Activated CD4-positive, alpha-beta T cell treated with anti-CD3 and anti-CD28 coated beads for 1 hour (primary cell): ENCODE measurements around the gene CRYGN.

Experiments
- DNase-seq: peaks from one replicate; pipeline ENCODE4 v3.0.0-alpha.2; 2020

CRYGN gene

DNA sequence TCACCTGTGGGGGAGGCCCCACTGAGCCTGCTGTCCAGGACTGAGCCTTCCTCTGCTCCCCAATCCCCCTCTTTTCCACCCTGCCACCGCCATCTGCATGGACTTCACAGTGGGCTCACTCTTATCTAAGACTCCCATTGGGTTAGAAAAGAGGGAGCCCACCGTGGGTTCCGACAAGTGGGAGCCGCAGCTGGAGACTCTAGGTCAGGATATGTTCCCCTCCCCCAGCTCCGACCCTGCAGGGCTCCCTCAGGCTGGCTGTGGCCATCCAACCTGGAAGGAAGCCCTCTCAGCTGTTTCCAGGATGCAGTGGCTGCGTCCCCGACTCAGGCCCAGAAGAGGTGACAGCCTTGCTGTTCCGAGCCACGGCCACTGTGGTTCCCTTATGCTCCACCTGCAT, 34.9 kb downstream of the CRYGN start:
- no peak for DNase-seq

DNA sequence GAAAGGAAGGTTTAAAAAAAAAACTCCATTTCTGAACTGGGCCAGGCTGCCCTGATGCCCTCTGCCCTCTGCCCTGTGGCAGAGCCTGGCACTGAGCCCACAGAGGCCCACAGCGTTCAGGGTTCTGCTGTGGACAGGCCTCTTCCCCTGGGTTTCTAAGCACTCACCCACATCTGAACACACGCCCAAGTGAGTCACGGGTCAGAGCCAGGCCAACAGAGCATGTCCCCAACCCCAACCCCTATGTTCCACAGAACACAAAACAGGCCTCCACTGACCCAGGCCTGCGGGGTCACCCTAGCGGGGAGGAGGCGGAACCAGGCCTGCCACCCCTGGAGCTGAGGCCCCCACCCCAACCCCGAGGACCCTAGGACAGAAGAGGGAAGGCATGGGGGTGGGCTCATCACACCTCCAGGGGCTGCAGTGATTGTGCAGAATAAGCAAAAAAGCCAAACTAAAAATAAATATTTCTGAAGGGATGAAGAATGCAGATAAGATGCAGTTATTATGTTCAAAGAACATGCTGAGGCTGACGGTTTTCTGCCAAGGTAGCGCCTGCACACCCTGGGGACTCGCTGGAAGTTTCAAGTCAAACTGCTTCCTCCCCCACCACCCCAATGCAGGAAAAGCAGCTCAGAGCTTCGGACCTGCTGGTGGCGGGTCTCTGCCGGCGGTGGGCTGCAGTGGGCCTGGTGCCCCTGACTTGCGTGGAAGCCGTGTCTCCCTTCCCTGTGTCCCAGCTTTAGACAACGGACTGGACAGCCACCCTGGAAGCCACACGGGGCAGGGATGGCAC, 35.5 kb downstream of the CRYGN start:
- no peak for DNase-seq

DNA sequence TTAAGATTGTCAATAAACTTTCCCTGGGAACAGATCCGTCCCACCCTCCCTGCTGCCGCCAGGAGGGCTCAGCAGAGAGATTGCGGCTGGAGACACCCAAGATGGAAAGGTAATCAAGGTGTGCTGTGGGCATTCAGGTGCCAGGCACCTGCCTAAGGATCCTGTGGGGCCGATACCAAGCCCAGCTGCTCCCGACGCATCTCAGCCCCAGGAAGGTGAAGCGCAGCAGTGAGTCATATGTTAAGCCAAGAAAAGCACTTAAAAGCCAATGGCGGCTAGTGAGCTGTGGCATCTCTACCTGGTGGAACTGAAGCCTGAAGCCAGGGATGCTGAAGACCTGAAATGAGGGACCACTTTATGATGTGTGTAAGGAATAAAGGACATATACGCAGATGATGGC, 36.2 kb downstream of the CRYGN start:
- no peak for DNase-seq

DNA sequence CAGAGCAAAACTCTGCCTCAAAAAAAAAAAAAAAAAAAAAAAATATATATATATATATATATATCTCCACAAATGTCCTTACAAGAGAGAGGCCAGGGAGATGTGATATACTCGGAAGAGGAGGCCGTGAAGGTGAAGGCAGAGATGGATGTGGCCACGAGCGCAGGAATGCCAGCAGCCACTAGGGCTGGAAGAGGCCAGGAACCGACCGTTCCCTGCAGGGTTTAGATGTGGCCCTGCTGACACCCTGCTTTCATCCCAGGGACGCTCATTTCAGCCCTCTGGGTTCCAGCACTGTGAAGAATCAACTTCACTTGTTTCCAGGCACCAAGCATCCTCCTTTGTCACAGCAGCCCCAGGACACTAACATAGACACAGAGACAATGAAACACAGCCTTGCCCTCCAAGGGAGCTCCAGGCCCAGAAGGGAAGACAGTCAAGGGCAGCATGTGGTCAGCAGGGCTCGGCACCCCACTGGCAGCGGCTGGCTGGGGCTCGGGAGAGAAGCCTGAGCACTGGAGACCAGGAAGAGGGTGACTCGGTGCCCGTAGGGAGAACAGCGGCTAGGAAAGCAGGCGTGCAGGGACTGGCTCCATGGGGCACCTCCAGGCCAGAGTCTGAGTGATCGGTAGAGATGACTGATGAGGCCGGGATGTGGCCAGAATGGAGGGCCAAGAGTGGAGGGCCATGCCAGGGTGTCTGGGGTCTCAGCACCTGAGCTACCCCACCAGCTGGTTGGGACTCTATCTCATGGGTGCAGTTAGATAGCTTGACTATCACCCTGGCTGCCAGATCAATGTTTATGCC, 37.7 kb downstream of the CRYGN start:
- no peak for DNase-seq

DNA sequence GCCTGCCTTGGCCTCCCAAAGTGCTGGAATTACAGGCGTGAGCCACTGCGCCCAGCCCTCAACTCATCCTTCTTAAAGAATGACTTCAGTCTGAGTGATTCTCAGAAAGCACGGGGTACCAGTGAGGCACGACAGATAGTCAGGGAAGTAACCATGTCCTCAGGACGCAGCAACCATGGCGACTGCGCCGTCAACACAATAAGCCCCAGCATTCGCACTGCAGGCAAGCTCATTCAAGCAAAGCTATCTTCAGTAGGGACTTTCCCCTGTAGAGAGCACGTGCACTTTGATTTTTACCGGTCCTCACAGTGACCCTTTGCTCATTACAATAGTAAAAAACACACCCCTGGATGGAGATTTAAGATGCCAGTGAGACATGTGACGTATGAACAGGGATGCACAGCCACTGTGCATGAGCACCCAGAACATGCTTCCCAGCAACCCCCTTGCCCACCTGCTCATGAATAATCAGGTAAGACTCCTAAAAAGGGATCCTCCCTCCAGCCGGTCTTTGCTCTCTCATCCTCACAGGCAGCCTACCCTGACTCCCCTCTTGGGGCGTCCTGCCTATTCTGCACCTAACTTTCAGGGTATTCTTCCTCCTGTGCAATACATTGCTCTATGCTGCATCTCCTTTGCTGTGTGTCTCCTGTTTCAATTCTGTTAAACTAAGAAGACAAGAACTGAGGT, 39.2 kb downstream of the CRYGN start:
- no peak for DNase-seq

DNA sequence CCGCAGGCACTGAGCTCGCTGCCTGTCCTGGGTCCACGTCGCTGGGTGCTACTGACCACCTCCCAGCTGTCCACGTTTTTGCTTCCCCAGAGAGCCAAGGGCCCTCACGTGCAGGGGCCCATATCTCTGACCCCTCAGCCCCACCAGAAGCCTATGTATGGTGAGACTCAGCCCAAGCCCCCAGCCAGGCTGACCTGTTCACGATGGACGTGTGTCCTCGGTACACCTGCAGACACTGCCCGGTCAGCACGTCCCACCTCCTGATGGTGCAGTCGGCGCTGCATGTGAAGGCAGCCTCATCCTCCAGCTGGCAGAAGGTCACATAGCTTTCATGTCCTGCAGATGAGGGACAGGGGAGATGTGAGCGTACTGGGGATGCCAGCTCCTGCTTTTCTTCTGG, 40.0 kb downstream of the CRYGN start:
- DNase-seq = no peak

DNA sequence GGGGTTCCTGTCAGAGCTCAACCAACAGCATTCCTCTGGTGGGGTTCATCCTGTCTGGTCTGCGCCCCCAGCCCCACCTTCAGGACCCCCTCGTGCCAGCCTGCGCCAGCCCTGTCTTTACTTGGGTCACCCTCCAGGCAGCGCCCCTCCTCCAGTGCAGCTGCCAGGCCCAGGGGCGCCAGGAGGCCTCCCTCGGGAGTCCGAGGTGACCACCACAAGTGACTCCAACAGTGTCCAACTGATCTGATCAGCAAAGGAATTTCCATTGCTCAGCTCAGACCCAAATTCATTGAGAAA, 40.7 kb downstream of the CRYGN start:
- DNase-seq = no peak

DNA sequence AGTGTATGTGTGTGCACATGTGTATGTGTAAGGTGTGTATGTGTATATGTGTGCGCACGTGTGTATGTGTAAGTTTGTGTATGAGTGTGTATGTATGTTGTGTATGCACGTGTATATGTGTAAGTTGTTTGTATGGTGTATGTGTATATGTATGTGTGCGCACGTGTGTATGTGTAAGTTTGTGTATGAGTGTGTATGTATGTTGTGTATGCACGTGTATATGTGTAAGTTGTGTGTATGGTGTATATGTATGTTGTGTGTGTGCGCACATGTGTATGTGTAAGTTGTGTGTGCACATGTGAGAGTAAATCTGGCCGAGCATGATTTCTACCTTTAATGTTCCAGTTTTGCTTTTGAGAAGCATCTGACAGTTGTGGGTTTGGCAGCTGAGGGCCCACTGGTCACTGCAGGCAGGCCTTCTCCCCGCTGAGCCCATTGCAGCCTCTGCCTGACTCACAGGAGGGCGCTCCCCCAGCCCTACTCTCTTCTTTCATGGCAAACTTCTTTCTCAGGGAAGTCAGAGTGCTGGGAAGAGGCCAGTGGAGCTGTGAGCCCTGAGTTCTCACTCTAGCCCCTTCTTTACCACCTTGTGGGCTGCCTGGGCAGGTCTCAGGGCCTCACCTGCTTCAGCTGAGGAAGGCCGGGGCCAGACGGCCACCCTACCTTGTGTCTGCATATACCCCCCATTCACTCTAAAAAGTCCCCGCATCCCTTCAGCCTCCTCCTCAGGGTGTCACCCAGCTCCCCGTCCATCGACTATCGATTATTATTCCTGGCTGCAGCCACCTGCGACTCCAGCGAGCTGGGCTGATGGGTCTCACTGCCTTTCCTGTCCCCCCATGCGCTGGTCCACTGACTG, 41.3 kb downstream of the CRYGN start:
- DNase-seq = no peak

DNA sequence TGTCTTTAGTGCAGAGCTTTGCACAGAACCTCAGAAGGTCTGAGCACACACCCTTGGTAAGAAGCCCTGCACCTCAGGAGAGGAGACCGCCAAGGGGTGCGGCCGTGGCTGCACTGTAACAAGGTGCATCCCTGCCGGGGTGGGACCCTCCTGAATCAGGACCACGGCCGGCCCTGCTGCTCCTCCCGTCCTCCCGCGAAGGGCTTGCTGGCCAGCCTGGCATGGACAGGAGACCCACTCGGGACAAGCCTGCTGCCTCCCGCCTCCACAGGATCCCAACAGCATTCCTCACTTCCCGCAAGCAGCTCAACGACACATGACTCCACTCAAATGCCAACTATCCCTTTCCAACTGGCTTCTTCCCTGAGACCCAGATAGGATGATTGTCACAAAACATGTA, 42.9 kb downstream of the CRYGN start:
- no peak for DNase-seq

DNA sequence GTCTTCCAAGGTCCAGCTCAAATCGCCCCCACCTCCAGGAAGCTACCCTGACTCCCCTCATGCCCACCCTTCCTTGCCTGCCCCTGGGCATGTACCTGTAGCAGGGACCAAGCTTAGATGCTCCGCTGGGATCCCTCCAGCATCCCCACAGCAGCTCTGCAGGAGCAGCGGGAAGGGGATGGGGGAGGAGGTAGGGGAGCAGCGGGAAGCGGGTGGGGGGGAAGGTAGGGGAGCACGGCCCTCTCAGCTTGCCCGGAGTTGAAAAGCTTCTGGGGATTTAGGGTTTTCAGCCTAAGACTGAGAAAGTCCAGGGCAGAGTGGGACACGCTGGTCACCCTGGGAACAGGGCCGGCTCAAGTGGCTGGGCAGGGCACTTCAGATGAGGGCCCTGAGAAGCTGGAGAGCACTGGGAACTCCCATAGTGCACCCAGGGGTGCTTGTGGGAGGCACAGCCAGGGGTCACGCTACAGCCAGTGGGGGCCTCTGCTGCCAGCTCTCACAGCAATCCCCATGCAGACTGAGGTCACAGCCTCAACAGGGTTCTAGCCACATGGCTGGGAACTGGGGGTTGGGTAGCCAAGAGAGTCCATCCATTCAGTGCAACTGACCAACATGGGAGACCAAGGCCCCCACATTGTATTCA, 43.5 kb downstream of the CRYGN start:
- DNase-seq = no peak

DNA sequence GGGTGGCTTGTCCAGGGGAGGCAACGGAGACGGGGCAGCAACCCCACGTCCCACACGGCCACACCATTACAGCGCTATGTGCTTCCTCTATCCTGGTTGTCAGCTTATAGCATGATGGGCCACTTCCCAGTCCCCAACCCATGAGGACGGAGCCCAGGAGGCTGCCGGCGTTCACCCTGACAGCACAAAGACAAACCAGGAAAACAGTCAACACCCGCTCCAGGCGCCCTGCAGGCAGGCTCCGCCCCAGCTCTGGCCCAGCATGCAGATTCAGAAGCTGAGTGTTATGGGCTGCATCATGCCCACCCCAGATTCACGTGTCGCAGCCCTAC, 44.9 kb downstream of the CRYGN start:
- no peak for DNase-seq

DNA sequence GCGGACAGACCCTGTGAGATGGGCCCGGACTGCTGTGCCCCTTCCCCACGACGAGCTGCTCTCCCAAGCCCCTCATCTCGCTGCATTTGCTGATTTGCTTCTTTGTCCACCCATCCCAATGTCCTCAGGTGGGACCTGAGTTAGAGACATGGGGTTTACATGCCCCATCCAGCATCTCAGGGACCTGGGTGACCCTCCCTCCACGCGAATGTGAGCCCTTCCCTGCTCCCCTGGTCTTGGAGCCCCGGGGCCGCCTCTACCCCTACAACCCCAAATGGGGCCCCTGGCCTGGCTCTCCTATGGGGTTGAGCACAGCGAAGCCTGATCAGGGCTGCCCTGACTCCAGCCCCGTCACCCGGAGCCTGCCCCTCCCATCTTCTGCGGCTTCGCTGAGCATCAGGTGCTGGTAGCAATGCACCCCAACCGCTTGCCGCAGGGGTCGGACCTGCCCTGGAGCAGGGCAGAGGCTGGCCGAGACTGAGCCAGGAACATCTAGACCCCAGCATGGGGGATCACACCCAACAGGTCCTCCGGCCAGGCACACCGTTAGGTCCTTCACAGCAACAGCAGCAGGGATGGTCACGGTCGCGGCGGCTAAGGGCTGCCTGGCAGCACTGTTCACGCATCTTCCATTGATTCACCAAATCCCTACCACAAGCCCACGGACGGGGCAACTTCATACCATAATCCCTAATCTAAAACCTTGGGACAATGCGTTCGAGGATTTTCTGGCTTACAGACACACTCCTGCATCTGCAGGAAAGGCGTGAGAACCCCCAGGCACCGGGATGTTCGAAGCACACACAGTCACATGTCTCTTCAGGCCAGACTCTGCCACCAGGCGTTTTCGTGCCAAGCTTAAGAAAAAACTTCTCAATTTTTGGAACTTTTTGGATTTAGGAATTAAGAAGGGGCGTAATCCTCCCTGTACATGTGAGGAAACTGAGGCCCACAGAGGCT, 45.6 kb downstream of the CRYGN start:
- DNase-seq = no peak

DNA sequence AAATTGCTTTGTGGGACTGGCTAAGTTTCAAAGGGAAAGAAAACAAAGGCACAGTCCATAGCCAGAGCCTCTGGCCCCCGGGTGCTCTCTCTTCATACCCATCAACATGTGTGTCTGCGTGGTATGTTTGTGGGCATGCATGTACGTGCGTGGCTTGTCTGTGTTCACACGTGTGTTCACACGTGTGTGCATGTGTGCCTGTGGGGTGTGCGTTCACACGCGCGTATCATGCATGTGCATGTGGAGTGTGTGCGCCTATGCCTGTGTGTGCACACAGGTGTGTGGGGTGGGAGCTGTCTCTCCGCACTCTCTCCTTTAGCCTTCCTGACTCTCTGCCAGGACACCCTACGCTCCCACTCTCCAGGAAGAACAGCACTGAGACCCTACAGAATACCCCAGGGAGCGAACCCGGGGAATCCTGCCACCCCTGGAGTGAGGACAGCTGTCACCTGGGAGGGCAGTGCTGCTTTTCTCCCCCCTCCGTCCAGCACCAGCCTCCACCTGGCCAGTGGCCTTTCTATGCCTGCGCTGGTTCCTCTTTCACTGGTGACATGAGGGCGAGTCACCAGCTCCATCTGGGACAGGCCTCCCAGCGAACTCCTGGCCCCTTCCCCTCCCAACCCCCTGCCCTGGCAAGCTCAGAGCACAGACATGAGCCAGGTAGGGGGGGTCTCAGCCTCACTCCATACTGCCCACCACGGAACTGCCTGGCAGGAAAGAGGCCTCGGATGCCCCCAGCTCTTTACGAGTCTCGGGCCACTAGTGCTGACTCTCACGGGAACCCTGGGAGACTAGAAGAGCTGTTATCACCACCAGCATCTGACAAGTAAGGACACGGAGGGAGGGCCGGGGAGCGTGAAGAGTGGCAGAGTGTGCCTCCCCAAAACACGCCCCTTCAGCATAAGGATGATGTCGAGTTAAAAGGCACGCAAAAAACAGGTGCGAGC, 46.6 kb downstream of the CRYGN start:
- DNase-seq = no peak

DNA sequence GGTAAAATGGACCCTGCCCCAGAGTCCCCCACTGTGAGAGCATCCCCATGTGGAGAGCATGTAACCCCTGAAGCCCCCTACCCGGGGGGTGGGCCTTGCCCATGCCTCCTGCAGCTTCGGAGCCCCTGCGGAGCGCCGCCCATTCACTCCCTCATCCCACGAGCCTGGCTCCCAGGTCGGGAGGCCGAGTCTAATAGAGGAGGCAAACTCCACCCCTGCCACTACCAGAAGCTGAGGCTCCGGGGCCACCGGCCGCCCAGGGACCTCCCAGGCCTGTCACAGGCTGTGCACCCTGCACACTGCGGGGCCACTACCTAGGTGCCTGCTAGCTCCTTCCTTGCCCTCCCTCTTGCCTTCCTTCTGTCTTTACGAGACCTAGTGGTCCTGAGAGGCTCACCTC, 47.5 kb downstream of the CRYGN start:
- no peak for DNase-seq

DNA sequence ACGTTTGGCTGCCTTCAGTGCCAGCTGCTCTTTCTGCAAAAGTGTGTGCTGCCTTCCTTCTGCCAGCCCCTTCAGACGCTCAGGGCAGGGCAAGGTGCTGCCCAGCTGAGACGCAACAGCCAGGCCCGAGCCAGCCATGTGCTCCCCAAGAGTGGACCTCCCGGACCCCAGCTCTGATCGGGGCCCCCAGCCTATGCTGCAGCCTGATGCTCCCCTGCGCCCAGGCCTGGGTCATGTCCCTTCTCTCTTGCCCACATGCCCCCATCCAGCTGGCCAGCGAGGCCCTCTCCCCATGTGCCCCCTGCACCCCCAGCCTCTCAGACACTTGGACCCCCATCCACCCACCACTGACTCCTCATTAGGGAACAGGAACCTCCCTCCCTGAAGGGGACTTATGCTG, 47.9 kb downstream of the CRYGN start:
- no peak for DNase-seq

DNA sequence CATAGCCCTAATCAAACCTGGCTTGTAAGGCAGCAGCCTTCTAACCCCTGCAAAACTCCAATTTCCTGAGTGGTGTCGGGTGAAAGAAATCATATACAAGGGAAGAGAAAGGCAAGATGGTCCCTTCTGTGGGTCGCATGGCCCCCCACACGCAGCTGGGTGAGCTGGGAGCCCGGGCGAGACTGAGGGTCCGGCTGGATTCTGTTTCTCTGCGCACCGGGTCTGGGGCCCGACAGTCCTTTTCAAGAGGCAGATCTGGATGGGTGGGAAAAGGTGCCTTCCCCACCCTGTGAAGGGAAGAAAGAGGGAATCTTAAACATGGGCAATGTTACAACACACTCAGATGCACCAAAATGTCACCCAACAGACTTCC, 48.6 kb downstream of the CRYGN start:
- DNase-seq = no peak

DNA sequence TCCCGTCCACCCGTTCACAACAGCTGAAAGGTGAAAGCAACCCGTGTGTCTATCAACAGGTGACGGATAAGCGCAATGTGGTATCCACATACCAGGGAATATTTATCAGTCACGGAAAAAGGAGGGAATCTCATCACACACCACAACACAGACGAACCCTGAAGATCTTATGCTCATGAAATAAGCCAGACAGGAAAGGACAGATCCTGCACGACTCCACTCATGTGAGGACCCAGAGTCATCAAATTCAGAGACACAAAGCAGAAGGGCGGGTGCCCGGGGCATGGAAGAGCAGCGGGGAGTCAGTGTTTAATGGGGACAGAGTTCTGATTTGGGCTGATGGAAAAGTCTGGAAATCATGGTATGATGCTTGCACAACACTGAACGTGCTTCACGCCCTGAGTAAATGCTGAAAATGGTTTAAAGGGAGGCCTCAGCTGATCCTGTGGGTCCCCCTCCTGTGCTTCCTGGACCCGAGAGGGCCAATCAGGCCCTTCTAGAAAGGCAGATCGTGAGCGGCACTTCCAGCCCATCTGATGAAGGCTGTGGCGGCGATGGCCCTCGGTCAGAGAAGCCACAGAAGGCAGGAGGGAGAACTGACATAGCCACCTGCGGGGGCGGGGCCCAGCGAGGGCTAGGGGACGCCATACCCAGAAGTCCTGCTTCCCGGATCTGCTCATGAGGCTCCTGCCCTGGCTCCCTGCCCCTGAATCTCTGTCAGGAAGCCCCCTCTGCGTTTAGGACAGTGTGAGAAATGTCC, 49.2 kb downstream of the CRYGN start:
- no peak for DNase-seq

DNA sequence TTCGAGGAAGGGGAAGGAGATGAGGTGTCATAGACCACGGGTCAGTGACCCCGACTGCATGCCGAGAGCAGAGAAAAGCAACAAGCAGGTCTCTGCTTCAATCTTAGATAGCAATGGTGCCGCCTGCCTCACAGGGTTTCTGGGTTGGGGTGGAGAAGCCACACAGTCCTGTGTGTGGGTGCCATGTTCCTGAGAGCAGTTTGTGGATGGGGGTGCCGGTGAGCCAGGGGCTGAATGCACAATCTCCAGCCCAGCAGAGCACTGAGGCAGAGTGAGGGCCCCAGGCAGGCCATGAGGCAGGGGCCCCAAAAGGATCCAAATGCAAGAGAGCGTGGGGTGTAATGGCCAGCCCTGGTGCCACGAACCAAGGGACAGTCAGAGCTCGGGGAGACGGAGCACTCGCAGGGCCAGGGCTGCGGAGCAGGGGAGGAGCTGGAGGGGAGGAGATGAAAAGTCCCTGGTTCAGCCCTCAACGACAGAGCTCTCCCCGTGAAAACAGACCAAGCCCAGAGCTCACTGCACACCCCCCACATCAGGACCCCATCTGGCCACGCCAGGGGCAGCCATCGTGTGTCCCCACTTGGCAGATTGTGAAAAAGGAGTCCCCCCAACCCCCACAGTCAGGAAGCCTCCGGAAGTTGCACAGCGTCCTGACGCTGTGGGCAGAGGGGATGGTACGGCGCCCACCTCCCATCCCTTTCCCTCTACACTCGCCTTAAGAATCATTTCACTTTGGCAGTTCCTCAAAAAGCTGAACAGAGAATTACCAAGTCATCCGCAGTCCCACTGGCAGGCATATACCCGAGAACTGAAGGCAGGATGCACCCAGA, 50.0 kb downstream of the CRYGN start:
- DNase-seq = no peak
